Gastrocnemius medialis (tissue), 4 donors: Measurements from ENCODE around the gene DYNLT2. TPM values are rescaled to one million over a fixed set of nuclear protein-coding genes. Genes with fewer than 3 reads are reported as not detected.

Source experiments
- ATAC-seq, 2 donors: fragments of 150-250 bp; one replicate each; pipeline ENCODE4 v1.9.1; 2016
- DNase-seq, 2 donors: peaks; one replicate each; pipeline ENCODE4 v3.0.0-alpha.2; 2019
- H3K27ac ChIP-seq, 4 donors: fragments of 200-600 bp; sonication (generic); 1 replicate in 1 of 4; 2 replicates in 3 of 4; pipeline ENCODE4 v1.5.1; 2016 to 2018; ENCODE audit warnings: mild to moderate bottlenecking in 2 of 4, moderate library complexity in 1 of 4
- H3K27me3 ChIP-seq, 3 donors: fragments of 200-600 bp; sonication (generic) in 2 of 3; 1 replicate in 1 of 3; 2 replicates in 2 of 3; pipeline versions ENCODE4 v1.5.1 to v1.6.0; 2016 to 2019; ENCODE audit warnings: mild to moderate bottlenecking in 1 of 3, moderate library complexity in 1 of 3
- H3K36me3 ChIP-seq, 2 donors: fragments of 200-600 bp; sonication (generic) in 1 of 2; one replicate each; pipeline ENCODE4 v1.5.1; 2017 to 2018
- H3K4me1 ChIP-seq, 2 donors: fragments of 200-600 bp; sonication (generic) in 1 of 2; one replicate each; pipeline ENCODE4 v1.5.1; 2016 to 2017; ENCODE audit warnings: mild to moderate bottlenecking in 2 of 2
- H3K4me3 ChIP-seq, 4 donors: fragments of 200-600 bp; sonication (generic) in 3 of 4; 1 replicate in 1 of 4; 2 replicates in 3 of 4; pipeline ENCODE4 v1.5.1; 2016 to 2019; ENCODE audit warnings: mild to moderate bottlenecking in 2 of 4
- H3K9me3 ChIP-seq, 3 donors: fragments of 200-600 bp; sonication (generic) in 2 of 3; 1 replicate in 1 of 3; 2 replicates in 2 of 3; pipeline ENCODE4 v1.5.1; 2016 to 2019
- POLR2A ChIP-seq, 2 donors: fragments of 450-650 bp; IDR thresholded peaks; one replicate each; pipeline ENCODE4 v1.6.1; 2017; ENCODE audit warnings: antibody characterized with exemption in 2 of 2, mild to moderate bottlenecking in 2 of 2, moderate library complexity in 2 of 2
- in situ Hi-C, 4 donors: fragments of 200-750 bp; cut with MboI; loops; one replicate each; pipeline versions ENCODE4 v1.15.0 to v1.8.0; 2017; ENCODE audit warnings: low sequenced_read_pairs in 4 of 4
- intact Hi-C: fragments of 100-400 bp; cut with DNase I; formaldehyde crosslinking; loops from one replicate; pipeline ENCODE4 v1.15.1; 2023; ENCODE audit warnings: low total_unique reads
- total RNA-seq, 4 donors: library from RNA; depleted of rRNA; stranded (reverse); fragments of >200 nt; gene quantifications; one replicate each; pipeline versions ENCODE4 v1.1.0 to v1.2.3, GENCODE V29; 2016
- TF ChIP-seq, protein P1 (sequence below), 5 experiments: fragments of 450-650 bp in 3 of 5; fragments of 200-600 bp in 2 of 5; sonication (generic) in 2 of 5; IDR thresholded peaks in 4 of 5; conservative IDR thresholded peaks in 1 of 5; 1 replicate in 4 of 5; 2 replicates in 1 of 5; pipeline ENCODE4 v1.5.1; 2016 to 2019; ENCODE audit warnings: antibody characterized with exemption in 5 of 5, mild to moderate bottlenecking in 3 of 5, moderate library complexity in 3 of 5

DYNLT2 gene
- total RNA-seq, 4 donors from 2014 or later: 0.23 to 1.1 (median 0.46) TPM

DNA sequence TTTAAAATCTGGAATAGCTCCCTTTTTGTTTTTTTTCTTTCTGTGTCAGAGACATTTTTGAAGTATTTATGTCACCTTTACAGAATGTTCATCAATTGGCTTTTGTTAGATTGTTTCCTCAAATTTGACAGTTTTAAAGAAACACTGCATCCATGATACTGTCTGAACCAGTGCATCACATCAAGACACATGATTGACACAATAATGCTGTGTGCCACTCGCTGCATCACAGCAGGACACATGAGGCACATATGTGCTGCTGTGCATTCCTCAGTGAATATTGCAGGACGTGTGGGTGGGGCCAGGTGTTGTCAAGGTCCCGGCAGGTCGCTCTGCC lies 37.4 kb upstream of the DYNLT2 start:
- Histone ChIP-seq H3K27ac (no peak overlapping the region), H3K36me3 (no peaks in the 10 kb centered on the region), H3K4me1 (peaks cover 0 to 18% of the 10 kb centered on the region in 2 donors), H3K4me3 (no peak overlapping the region), H3K27me3 (no peaks in the 10 kb centered on the region), H3K9me3 (no peaks in the 10 kb centered on the region)
- intact Hi-C loops: no loop called here
- DNase-seq (no peak), ATAC-seq (no peak)
- in situ Hi-C loops: no loop called here
- TF ChIP-seq POLR2A (IDR thresholded peaks at IDR 0.05): no peak
- TF ChIP-seq, protein P1, sequence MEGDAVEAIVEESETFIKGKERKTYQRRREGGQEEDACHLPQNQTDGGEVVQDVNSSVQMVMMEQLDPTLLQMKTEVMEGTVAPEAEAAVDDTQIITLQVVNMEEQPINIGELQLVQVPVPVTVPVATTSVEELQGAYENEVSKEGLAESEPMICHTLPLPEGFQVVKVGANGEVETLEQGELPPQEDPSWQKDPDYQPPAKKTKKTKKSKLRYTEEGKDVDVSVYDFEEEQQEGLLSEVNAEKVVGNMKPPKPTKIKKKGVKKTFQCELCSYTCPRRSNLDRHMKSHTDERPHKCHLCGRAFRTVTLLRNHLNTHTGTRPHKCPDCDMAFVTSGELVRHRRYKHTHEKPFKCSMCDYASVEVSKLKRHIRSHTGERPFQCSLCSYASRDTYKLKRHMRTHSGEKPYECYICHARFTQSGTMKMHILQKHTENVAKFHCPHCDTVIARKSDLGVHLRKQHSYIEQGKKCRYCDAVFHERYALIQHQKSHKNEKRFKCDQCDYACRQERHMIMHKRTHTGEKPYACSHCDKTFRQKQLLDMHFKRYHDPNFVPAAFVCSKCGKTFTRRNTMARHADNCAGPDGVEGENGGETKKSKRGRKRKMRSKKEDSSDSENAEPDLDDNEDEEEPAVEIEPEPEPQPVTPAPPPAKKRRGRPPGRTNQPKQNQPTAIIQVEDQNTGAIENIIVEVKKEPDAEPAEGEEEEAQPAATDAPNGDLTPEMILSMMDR (IDR thresholded peaks at IDR 0.05 in 4 of 5, conservative IDR thresholded peaks at IDR 0.05 in 1 of 5): no peak

DNA sequence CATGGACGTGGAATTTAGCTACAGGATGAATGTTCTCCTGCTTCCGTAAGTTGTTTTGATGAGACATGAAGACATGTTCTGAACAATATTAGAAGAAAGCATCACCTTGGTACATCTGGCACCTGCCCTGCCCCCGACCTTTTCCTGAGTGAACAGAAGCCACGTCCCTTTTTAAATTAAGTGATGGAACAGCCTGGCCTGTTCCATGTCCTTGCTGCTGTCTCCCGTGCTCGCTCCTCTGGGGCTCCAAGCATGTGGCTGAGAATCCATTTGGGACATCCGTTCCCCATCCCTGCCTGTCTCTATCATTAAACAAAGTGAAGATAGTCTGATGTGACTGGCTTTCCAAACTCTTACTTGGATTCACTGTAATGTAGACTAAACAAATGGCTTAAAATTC lies 36.4 kb upstream of the DYNLT2 start:
- in situ Hi-C loops (no loop called here), intact Hi-C loops (no loop called here)
- no peak for TF ChIP-seq POLR2A (IDR thresholded peaks at IDR 0.05)
- TF ChIP-seq, protein P1 (IDR thresholded peaks at IDR 0.05 in 4 of 5, conservative IDR thresholded peaks at IDR 0.05 in 1 of 5): no peak
- no peak overlapping the region for H3K27ac ChIP-seq
- no peaks in the 10 kb centered on the region for H3K27me3 ChIP-seq
- ATAC-seq: no peak
- H3K36me3 ChIP-seq: no peaks in the 10 kb centered on the region
- H3K4me3 ChIP-seq: no peak overlapping the region
- DNase-seq: no peak
- no peaks in the 10 kb centered on the region for H3K9me3 ChIP-seq
- H3K4me1 ChIP-seq: peaks cover 0 to 18% of the 10 kb centered on the region in 2 donors

DNA sequence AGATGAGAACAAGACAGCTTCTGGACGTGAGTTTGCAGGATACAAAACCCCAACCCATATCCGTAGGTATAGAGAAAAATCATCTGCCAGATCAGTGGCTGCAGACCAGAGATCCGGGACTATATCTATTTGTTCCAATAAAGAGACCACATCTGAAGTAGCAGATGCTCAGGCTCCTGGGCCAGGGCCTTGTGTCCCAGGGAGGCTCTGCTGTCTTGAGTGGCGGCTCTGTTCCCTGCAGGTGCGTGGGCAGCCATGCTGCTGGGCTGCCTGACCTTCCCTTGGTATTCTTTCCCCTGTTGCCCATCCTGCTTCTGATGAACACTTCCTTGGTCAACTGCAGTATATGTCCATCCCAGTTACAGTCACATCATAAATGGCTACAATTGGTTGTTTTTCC lies 35.0 kb upstream of the DYNLT2 start:
- Histone ChIP-seq H3K4me3 (no peak overlapping the region), H3K27ac (no peak overlapping the region), H3K9me3 (no peaks in the 10 kb centered on the region), H3K36me3 (no peaks in the 10 kb centered on the region), H3K27me3 (no peaks in the 10 kb centered on the region), H3K4me1 (peaks cover 0 to 18% of the 10 kb centered on the region in 2 donors)
- in situ Hi-C loops: no loop called here
- no peak for TF ChIP-seq POLR2A (IDR thresholded peaks at IDR 0.05)
- TF ChIP-seq, protein P1 (IDR thresholded peaks at IDR 0.05 in 4 of 5, conservative IDR thresholded peaks at IDR 0.05 in 1 of 5): no peak
- DNase-seq (no peak), ATAC-seq (no peak)
- intact Hi-C loops: no loop called here

DNA sequence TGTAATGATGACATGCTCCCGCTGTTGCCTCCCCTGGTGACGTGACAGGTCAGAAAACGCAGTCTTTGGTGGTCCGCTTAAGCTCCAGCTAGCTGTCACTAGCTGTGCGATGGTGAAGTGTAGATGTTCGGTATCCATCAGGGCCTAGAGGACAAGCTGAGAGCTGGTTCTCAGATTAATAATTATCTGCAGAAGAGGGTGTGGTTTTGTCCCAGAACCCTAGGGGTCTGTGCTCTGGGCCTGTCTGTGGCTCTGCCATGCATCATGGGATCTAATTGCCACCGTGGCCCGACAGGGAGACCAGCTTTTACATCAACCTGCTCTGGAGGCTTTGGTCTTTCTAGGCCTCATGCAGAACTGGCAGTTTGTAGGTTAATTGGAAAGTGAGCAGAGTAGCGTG lies 34.2 kb upstream of the DYNLT2 start:
- TF ChIP-seq, protein P1 (IDR thresholded peaks at IDR 0.05 in 4 of 5, conservative IDR thresholded peaks at IDR 0.05 in 1 of 5): no peak
- TF ChIP-seq POLR2A (IDR thresholded peaks at IDR 0.05): no peak

DNA sequence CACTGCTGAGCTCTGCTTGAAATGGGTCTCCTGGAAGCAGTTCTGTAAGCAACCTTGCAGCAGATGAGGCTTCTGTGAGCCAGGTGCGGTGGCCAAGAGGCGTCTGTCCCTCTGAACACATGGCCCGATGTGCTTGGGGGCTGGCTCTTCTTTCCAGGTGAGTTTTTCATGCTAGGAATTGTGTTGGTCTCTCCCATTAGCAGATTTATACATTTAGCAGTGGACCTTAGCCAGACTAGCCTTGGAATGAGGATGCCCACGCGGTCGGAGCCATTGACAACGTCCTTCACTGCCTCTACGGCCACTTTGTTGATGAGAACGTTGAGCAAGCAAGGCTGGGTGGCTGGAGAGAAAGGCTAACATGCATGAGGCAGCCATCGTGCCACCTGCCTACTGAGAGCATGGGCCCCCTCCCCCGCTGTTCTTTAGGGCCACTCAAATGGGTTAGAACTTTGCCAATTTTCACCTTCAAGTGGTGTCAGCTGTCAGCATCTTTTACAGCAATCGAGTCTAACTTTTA lies 33.5 kb upstream of the DYNLT2 start:
- in situ Hi-C loops (no loop called here), intact Hi-C loops (no loop called here)
- peaks cover 0 to 7% of the 10 kb centered on the region in 2 donors for H3K36me3 ChIP-seq
- H3K9me3 ChIP-seq: no peaks in the 10 kb centered on the region
- TF ChIP-seq, protein P1 (IDR thresholded peaks at IDR 0.05 in 4 of 5, conservative IDR thresholded peaks at IDR 0.05 in 1 of 5): no peak
- TF ChIP-seq POLR2A (IDR thresholded peaks at IDR 0.05): no peak
- no peak for ATAC-seq
- H3K27me3 ChIP-seq: no peaks in the 10 kb centered on the region
- no peak overlapping the region for H3K27ac ChIP-seq
- H3K4me3 ChIP-seq: no peak overlapping the region
- DNase-seq: no peak
- peaks cover 0 to 8% of the 10 kb centered on the region in 2 donors for H3K4me1 ChIP-seq

More for the DNA sequence above, 34.2 kb upstream of the DYNLT2 start:
- intact Hi-C loops (no loop called here), in situ Hi-C loops (no loop called here)
- Histone ChIP-seq H3K4me1 (peaks cover 0 to 14% of the 10 kb centered on the region in 2 donors), H3K9me3 (no peaks in the 10 kb centered on the region), H3K27ac (no peak overlapping the region), H3K27me3 (no peaks in the 10 kb centered on the region), H3K4me3 (no peak overlapping the region), H3K36me3 (peaks cover 0 to under 1% of the 10 kb centered on the region in 2 donors)
- ATAC-seq: no peak
- DNase-seq: no peak
